Epithelial cell of proximal tubule (primary cell): ENCODE results near the gene PRR5L. TPM values are rescaled to one million over a fixed set of nuclear protein-coding genes. Genes with fewer than 3 reads are reported as not detected.

Source experiments
- DNase-seq: peaks from one replicate; pipeline ENCODE4 v3.0.0-alpha.2; 2011; ENCODE audit warnings: low read depth
- H3K4me3 ChIP-seq: 2 replicates; pipeline ENCODE4 v1.5.1; 2011; ENCODE audit warnings: low read depth, mild to moderate bottlenecking, low read length
- CTCF ChIP-seq: conservative IDR thresholded peaks from 2 replicates; pipeline ENCODE4 v1.5.1; 2012; ENCODE audit warnings: low read depth, mild to moderate bottlenecking, low read length
- total RNA-seq: library from RNA; depleted of rRNA; stranded (reverse); fragments of >200 nt; gene quantifications from 2 replicates; pipeline ENCODE4 v1.2.3, GENCODE V29; 2015

Gene PRR5L
- total RNA-seq, 1 donor from 2014 or later: 5.9 TPM

- peak; percentile 68 for DNase-seq
- no peak for TF ChIP-seq CTCF
- H3K4me3 ChIP-seq: no peak overlapping the region
Measured at GRCh38 chr11:36257351-36257750, 38.7 kb upstream of the PRR5L start.

- no peak overlapping the region for H3K4me3 ChIP-seq
- DNase-seq: no peak
- peak; percentile 83 for TF ChIP-seq CTCF
Measured at GRCh38 chr11:36258730-36259360, 37.2 kb upstream of the PRR5L start.

- no peak overlapping the region for H3K4me3 ChIP-seq
- DNase-seq: no peak
- no peak for TF ChIP-seq CTCF
Measured at GRCh38 chr11:36261094-36261493, 35.0 kb upstream of the PRR5L start.

- TF ChIP-seq CTCF: no peak
- H3K4me3 ChIP-seq: no peak overlapping the region
- no peak for DNase-seq
Measured at GRCh38 chr11:36264011-36264972, 31.8 kb upstream of the PRR5L start.

- DNase-seq: no peak
- no peak overlapping the region for H3K4me3 ChIP-seq
- TF ChIP-seq CTCF: no peak
Measured at GRCh38 chr11:36264973-36265344, 31.1 kb upstream of the PRR5L start.

GRCh38 chr11:36265793-36266628 is 30.1 kb upstream of the PRR5L start:
- H3K4me3 ChIP-seq: no peak overlapping the region
- TF ChIP-seq CTCF: peak; percentile 94
- no peak for DNase-seq
